HTR-8/SVneo (cell line): ENCODE measurements around the gene PARP6.
"Not testable (repeated sequence)": the region's sequence is repeated elsewhere in the genome, so short reads cannot be mapped to it uniquely, and the experiment has no call there.

Experiments
- DNase-seq: peaks from one replicate; pipeline ENCODE4 v3.0.0; 2011; ENCODE audit warnings: low spot score, mixed read lengths; ENCODE audit not compliant: insufficient read length
- FAIRE-seq: peaks from 2 replicates; lab custom pipeline; 2011; peaks lifted over from hg19 to GRCh38; lab: Jason Lieb, UNC

Gene PARP6

GRCh38 chr15:72281713-72282112, 9.4 kb upstream of the PARP6 start:
- DNase-seq (no peak), FAIRE-seq (no peak)

DNA sequence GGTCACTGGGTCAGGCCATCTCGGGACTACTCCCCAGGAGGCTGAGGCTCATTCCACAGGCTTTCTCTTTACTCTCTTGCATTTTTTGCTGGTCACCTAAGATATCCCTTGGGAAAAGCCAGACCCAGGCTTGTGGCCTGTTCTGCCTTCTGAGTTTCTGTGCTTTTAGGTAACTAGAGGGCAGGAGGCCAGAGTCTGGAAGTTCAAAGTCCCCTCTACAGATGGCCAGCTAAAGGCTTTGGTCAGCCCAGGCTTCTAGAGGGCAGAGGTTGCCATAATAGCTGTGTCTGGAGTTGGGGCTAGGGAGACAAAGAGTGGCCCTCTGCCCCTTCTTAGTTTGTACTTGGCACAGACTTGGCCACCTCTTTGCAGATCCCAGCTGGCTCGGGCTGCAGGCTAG, 8.4 kb upstream of the PARP6 start:
- DNase-seq = no peak
- FAIRE-seq = no peak

DNA sequence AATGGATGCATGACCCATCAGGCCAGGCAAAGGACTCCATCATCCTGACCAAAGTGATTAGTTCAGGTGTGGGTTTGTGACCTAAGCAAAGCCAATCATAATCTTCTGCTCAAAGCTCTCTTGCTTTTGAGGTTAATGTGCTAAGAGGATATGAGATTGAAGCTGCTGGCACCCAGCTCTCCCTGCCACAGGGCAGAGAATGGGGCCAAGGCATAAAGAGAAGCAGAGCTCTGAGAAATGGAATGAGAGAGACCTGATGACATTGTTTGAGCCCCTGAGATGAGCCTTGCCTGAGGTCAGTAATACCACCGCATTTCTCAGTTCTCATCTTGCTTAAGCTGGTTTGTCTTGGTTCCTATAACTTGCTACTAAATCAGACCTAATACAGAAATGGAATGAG, 6.4 kb upstream of the PARP6 start:
- DNase-seq (no peak), FAIRE-seq (no peak)

DNA sequence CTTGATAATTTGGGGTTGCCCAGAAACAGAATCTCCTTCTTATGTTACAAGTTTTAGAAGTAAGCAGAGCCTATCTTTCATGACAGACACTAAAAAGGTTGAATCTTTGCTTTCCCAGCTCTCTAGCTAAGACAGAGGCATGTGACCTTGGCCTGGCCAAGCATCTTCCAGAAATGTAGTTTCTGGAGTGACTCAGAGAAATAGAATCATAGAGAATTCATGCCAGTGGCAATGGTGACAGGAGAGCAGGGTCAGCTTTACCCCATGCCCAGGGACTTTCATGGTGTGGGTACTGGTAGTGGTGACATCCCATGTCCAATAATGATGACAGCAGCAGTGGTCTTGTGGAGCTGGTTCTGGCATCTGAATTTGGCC, 4.0 kb upstream of the PARP6 start:
- DNase-seq = no peak
- no peak for FAIRE-seq

DNA sequence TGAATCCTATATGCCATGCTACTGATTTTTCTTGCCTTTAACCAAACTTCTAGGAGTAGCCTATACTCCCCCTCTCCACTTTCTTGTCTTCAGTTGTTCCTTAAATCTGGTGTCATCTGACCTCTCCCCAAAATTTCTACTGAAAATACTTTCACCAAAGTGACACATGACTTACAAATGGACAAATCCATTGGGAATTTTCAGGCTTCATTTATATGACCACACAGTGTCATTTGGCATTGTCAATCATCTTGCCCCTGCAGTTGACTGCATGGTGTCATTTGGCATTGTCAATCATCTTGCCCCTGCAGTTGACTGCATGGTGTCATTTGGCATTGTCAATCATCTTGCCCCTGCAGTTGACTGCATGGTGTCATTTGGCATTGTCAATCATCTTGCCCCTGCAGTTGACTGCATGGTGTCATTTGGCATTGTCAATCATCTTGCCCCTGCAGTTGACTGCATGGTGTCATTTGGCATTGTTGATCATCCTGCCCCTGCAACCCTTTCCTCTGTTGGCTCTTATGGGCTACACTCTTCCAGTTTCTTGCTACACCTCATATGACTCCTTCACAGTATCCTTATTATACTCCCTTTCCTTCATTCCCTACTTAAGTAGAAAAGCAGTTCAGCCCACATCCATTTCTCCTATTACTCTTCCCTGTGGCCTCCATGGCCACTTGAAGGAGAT, 3.4 kb upstream of the PARP6 start:
- not testable (repeated sequence) for DNase-seq, FAIRE-seq

DNA sequence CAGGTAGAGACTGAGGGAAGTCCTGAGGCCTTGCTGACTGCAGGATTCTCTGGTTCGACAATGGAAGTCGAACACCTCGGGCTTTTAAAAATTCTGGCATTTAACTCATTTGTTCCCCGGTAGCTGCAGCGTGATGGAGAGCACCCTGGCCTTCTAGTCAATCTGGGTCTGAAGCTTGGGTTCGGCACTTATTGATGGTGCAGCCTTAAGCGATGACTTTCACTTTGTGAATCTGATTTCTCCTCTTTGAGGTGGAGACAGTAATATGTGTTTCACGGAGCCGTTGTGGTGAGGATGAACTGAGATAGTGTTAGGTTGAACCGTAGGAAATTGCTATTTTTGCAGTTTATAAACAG, 621 bp upstream of the PARP6 start:
- no peak for FAIRE-seq
- no peak for DNase-seq

GRCh38 chr15:72271895-72272212, 500 bp downstream of the PARP6 start:
- DNase-seq = peak; percentile 45

DNA sequence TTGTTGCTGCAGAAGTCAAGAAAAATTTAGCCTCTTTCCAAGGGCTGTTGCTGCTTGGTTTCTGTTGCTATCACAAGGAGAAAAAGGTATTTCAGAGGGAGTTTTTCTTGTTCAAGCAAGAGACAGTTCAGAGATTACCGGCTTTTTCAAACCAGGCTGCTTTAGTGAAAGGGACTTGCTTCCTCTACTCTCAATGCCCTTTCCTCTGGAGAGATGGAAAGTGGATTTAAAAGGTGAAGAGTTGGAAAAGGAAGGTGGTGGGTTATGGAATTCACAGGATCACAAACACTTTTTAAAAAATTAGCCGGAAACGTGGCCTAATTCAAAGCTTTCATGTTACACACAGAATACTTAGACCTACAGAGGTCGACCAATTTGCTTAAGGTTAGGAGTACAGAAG, 1.1 kb downstream of the PARP6 start:
- no peak for FAIRE-seq

More at GRCh38 chr15:72271895-72272212, 500 bp downstream of the PARP6 start:
- no peak for FAIRE-seq

GRCh38 chr15:72269739-72270138, 2.6 kb downstream of the PARP6 start:
- FAIRE-seq (no peak), DNase-seq (no peak)

More for the DNA sequence above, 1.1 kb downstream of the PARP6 start:
- no peak for DNase-seq

GRCh38 chr15:72265031-72265430, 7.3 kb downstream of the PARP6 start:
- FAIRE-seq (no peak), DNase-seq (no peak)

DNA sequence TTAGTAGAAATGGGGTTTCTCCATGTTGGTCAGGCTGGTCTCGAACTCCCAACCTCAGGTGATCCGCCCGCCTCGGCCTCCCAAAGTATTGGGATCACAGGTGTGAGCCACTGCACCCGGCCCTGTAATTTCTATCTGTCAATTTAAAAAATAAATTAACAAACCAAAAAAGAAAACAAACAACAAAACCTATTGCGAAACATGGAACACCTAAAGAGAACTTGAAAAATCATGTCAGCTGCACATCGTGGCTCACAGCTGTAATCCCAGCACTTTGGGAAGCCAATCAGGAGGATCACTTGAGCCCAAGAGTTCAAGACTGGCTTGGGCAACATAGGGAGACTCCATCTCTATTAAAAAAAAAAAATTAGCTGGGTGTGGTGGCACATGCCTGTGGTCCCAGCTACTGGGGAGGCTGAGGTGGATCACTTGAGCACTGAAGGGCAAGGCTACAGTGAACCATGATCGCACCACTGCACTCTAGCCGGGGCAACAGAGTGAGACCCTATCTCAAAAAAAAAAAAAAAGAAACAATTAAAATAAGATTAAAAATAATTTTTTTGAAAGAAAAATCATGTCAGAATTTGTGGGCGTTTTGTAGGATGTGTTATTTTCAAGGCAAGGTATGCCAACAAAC, 19.6 kb downstream of the PARP6 start:
- DNase-seq (no peak), FAIRE-seq (no peak)

- no peak for DNase-seq
- FAIRE-seq = no peak
These were observed 23.1 kb downstream of the PARP6 start for GRCh38 chr15:72249142-72249810.

DNA sequence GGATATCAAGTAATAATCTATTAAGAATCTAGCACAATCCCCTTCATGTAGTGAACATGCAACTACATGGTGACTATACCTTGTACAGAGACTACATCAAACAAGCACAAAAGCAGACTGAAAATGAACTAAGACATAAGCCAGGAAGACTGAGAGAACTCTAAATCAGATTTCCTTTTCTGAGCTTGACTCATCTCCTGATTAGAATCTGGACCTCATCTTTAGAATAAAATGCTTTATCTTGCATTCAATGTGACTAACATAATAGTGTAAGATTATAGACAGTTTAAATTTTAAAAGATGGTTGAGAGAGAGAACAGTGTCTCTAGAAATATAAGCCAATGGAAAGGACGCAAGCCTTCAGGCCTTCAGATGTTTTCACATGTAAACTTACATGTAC, 23.8 kb downstream of the PARP6 start:
- no peak for FAIRE-seq

DNA sequence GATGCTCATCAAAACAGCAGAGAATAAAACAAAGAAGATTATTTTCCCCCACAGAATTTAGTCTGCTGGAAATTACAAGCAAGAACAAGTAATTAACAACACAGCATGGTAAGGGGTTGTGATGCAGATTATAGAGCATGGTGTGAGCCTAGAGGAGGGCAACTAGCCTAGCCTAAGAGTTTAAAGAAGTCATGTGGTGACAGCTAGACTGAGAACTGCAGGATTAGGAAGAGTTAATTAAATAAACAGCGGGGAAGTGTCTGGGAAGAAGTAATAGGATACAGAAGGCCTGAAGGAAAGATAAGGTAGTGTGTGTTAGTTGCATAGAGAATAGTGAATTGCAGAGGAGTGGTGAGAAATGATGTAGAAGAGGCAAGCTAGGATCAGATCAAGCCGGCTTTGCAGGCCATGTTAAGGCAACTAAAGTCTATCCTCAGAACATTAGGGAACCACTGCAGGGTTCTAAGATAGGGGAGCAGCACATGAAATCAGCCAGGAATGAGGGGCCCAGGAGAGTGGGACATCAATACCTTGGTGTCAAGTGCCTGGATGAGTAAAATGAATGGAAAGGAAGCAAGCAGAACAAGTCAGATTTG, 29.5 kb downstream of the PARP6 start:
- DNase-seq (no peak), FAIRE-seq (no peak)

More for the DNA sequence above, 23.8 kb downstream of the PARP6 start:
- DNase-seq = no peak

DNA sequence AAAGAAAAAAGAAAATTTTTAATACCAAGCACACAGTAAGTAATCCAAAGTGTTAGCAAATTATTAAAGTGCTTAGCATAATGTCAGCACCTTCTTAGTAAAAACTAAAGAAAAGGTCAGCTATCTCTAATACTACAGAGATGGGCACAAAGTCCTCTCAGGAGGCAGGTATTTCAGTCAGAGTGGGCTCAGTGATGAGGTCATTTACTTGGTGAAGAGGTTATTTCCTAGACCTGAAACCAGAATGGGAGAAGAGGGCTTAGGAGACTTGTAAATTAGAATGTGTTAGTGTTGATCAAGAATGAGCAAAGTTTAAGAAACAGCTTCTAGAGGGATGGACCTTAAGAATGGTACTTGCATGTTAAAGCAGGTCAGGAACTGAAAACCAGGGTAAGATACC, 32.7 kb downstream of the PARP6 start:
- FAIRE-seq = no peak

GRCh38 chr15:72238586-72238985, 33.8 kb downstream of the PARP6 start:
- no peak for FAIRE-seq
- DNase-seq = no peak

More for the DNA sequence above, 32.7 kb downstream of the PARP6 start:
- DNase-seq = no peak

DNA sequence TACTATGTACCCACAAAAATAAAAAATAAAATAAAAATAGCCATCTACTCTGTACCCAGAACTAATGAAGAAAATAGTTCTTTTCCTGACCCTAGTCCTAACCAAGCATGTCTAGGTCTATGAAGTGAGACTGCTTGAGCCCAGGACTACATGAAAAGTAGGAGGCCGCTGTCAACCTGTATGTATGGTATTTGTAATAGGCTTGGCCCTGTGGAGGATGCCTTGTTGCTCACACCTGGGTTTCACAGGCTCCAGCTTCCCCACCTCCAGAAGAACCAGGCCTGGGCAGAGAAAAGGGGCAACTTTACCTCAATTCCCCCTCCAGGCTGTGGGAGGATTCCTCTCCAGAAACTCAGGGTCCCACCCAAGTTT, 34.5 kb downstream of the PARP6 start:
- FAIRE-seq (no peak), DNase-seq (no peak)

DNA sequence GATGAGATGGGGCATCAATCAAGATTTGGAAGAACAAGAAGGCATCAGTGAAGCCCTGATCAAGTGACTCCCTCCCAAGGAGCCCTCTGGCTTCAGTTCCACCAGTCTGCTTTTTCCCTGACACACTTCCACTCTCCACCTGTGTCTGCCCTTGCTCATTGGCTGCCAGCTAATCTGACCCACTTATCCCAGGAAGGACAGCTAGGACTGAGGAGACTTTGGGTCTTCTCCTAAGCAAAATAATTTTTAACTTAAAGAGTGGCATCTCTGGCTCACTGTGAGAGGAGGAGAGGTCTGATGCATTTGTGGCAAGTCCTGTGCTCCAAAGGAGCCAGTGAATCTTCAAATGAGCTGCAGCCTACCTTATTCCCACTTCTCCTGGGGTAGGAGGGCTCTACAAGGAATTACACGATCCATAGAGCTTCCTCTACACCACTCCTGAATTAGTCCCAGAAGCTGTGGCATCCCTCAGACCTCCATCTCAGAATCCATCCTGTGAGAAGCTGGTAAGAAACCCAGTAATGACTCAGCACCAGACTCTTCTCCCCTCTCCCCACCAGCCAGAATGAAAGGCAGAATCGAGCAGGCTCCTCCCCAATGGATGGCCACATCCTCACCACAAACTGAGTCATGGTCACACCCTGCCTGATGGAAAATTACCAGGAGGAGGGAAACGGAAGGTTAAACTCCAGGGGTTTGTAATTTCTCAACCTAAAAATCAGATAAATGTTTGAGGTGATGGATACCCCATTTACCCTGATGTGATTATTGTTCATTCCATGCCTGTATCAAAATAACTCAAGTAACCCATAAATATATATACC, 35.1 kb downstream of the PARP6 start:
- DNase-seq (peak; percentile 90), FAIRE-seq (peak; percentile 93)

DNA sequence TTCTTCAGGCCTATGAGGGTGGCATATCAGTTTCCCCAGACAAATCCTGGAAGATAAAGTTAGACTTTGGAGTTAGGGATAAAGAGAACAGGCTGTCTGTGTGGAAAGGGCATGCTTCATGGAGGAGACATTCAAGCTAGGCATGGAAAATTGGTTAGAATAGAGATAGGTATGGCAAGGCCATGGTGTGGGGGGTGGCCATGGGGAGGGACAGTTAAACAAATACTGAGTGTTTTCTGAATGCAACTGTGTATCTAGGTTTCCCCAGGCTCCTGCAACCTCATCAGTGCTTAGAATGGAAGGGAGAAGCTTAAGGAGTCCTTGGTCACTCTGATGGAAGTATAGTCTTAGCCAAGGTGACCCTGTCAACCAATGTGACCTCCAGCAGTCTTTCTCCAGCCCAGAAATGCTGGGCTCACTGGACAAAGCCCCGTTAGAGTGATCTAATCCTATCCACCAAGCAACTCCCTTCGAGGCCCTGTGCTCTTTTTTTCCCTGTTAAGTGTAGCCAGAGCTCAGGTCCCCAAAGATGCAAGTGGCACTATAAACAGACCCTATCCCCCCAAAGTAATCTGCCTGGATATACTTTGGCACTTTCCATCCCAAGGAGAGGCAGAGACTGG, 35.9 kb downstream of the PARP6 start:
- DNase-seq = no peak
- no peak for FAIRE-seq

- DNase-seq (no peak), FAIRE-seq (no peak)
These were observed 37.1 kb downstream of the PARP6 start for GRCh38 chr15:72235298-72235697.
